Measurements from ENCODE around the gene ROS1. TPM values are rescaled to one million over a fixed set of nuclear protein-coding genes. Genes with fewer than 3 reads are reported as not detected.

Gene ROS1
- total RNA-seq, 1 experiment from 2014 or later: not detected

- Histone ChIP-seq H4K20me1 (ENCODE audit: control insufficient read depth, insufficient read depth, insufficient read length) (no peaks in the 10 kb centered on the region), H2BK120ac (ENCODE audit: low read depth, low read length, poor library complexity, severe bottlenecking) (no peak overlapping the region), H4K91ac (ENCODE audit: insufficient read length, low read depth, low read length) (no peak overlapping the region), H3K14ac (ENCODE audit: insufficient read depth, low read length) (no peak overlapping the region), H4K8ac (replicated peaks; ENCODE audit: insufficient read length, low read depth, low read length) (no peak overlapping the region), H3K56ac (ENCODE audit: insufficient read length, low read depth, low read length) (no peak overlapping the region), H3K9me3 (ENCODE audit: control insufficient read depth, low read depth, low read length) (no peaks in the 10 kb centered on the region), H3K27ac (ENCODE audit: insufficient read length, low read depth, low read length) (no peak overlapping the region), H3K23ac (ENCODE audit: insufficient read length, low read depth, low read length) (no peak overlapping the region), H3K4me1 (ENCODE audit: insufficient read depth, low read length) (no peaks in the 10 kb centered on the region), H3K4ac (ENCODE audit: low read depth, low read length) (no peak overlapping the region), H3K79me2 (ENCODE audit: insufficient read depth, low read length) (no peaks in the 10 kb centered on the region), H3K18ac (ENCODE audit: insufficient read length, low read depth, low read length) (no peak overlapping the region), H3K4me2 (ENCODE audit: insufficient read depth, insufficient read length, low read length) (no peak overlapping the region), H3K23me2 (ENCODE audit: insufficient read length, low read depth, low read length, poor library complexity, severe bottlenecking) (no peaks in the 10 kb centered on the region), H3T11ph (ENCODE audit: low read length) (no peak overlapping the region), H3K9ac (ENCODE audit: extremely low read depth, insufficient read length, low read length) (no peak overlapping the region), H3K79me1 (ENCODE audit: insufficient read depth, low read depth, low read length, poor library complexity, severe bottlenecking) (no peaks in the 10 kb centered on the region), H3K27me3 (ENCODE audit: insufficient read depth, low read length) (no peaks in the 10 kb centered on the region), H2BK15ac (ENCODE audit: low read depth, low read length) (no peak overlapping the region), H2BK20ac (ENCODE audit: low read depth, low read length, poor library complexity, severe bottlenecking) (no peak overlapping the region), H4K5ac (ENCODE audit: insufficient read length, low read depth, low read length) (no peak overlapping the region), H2AFZ (ENCODE audit: low read length) (no peak overlapping the region), H2AK5ac (ENCODE audit: insufficient read length, low read length) (no peak overlapping the region), H2BK5ac (ENCODE audit: insufficient read length, low read length) (no peak overlapping the region), H2BK12ac (ENCODE audit: insufficient read length, low read depth, low read length) (no peak overlapping the region)
- no peak for DNase-seq
- Mint-ChIP-seq H3K4me1 (peaks cover 0 to 2% of the 10 kb centered on the region in 2 experiments; a peak in 1 of 4 replicates), H3K9me3 (no peaks in the 10 kb centered on the region), H3K4me3 (no peak overlapping the region), H3K27me3 (ENCODE audit: low read depth) (no peaks in the 10 kb centered on the region), H3K27ac (no peak overlapping the region), H3K36me3 (ENCODE audit: insufficient read depth in 1 of 3, low read depth in 3 of 3) (no peaks in the 10 kb centered on the region)
- no peak for TF ChIP-seq CTCF (conservative IDR thresholded peaks at IDR 0.05)
- no CpG with 5 or more reads among the region's 1 CpG for WGBS (ENCODE audit: extremely low coverage, insufficient read length, low lambda C conversion rate)
Measured at GRCh38 chr6:117351521-117351920, 74.2 kb downstream of the ROS1 start.
